OCI-LY1 (cell line): Measurements from ENCODE around the gene GABBR2.

Experiments
- H2AFZ ChIP-seq: fragments of 200-600 bp; sonication (generic), shearing (Covaris generic); 2 replicates; pipeline ENCODE4 v1.6.0; 2014; ENCODE audit warnings: antibody characterized with exemption, mild to moderate bottlenecking, low read length
- H3F3A ChIP-seq: fragments of 200-600 bp; sonication (generic), shearing (Covaris generic); 2 replicates; pipeline ENCODE4 v1.6.0; 2014; ENCODE audit warnings: mild to moderate bottlenecking, antibody characterized with exemption, low read length, moderate library complexity; ENCODE audit not compliant: insufficient read depth
- H3K27ac ChIP-seq: fragments of 200-600 bp; sonication (generic); 2 replicates; pipeline ENCODE4 v1.5.1; 2014; ENCODE audit warnings: low read length, mixed run types, mild to moderate bottlenecking, low read depth; ENCODE audit not compliant: poor library complexity, severe bottlenecking
- H3K27me3 ChIP-seq: fragments of 200-600 bp; sonication (generic); 2 replicates; pipeline ENCODE4 v1.6.0; 2014; ENCODE audit warnings: antibody characterized with exemption, mild to moderate bottlenecking, low read length, moderate library complexity; ENCODE audit not compliant: insufficient read depth
- H3K36me3 ChIP-seq: fragments of 200-600 bp; sonication (generic); 2 replicates; pipeline ENCODE4 v1.6.1; 2014; ENCODE audit warnings: mild to moderate bottlenecking, antibody characterized with exemption, low read length, moderate library complexity, mixed read lengths; ENCODE audit not compliant: insufficient read depth
- H3K4me1 ChIP-seq: fragments of 200-600 bp; sonication (generic); 2 replicates; pipeline ENCODE4 v1.5.1; 2014; ENCODE audit warnings: mild to moderate bottlenecking, low read length, moderate library complexity; ENCODE audit not compliant: insufficient read depth, severe bottlenecking
- H3K4me2 ChIP-seq: fragments of 200-600 bp; sonication (generic), shearing (Covaris generic); 2 replicates; pipeline ENCODE4 v1.6.1; 2014; ENCODE audit warnings: low read length
- H3K4me3 ChIP-seq: fragments of 200-600 bp; sonication (generic); 2 replicates; pipeline ENCODE4 v1.5.1; 2014; ENCODE audit warnings: low read length, low read depth, mild to moderate bottlenecking, mixed read lengths; ENCODE audit not compliant: poor library complexity, severe bottlenecking
- H3K79me2 ChIP-seq: fragments of 200-600 bp; shearing (Covaris generic); 2 replicates; pipeline ENCODE4 v1.6.1; 2016; ENCODE audit warnings: mixed run types, low read length, mixed read lengths; ENCODE audit not compliant: insufficient read depth
- H3K9ac ChIP-seq: fragments of 200-600 bp; sonication (generic), shearing (Covaris generic); 2 replicates; pipeline ENCODE4 v1.6.1; 2014; ENCODE audit warnings: mild to moderate bottlenecking, low read length, mixed read lengths
- H3K9me2 ChIP-seq: fragments of 200-600 bp; sonication (generic), shearing (Covaris generic); 2 replicates; pipeline ENCODE4 v1.6.1; 2014; ENCODE audit warnings: low read depth, mild to moderate bottlenecking, low read length, mixed read lengths
- H3K9me3 ChIP-seq: fragments of 200-600 bp; shearing (Covaris generic); 2 replicates; pipeline ENCODE4 v1.6.1; 2014; ENCODE audit warnings: low read length, mixed read lengths
- H4K20me1 ChIP-seq: fragments of 200-600 bp; sonication (generic), shearing (Covaris generic); 2 replicates; pipeline ENCODE4 v1.6.0; 2016; ENCODE audit warnings: mild to moderate bottlenecking, low read length; ENCODE audit not compliant: insufficient read depth
- EZH2 ChIP-seq: fragments of 200-600 bp; sonication (generic), shearing (Covaris generic); IDR thresholded peaks from 2 replicates; pipeline ENCODE4 v1.8.0; 2017; ENCODE audit warnings: borderline replicate concordance, mixed run types, mild to moderate bottlenecking, antibody characterized with exemption, low read length, moderate library complexity, mixed read lengths
- TF ChIP-seq, protein P1 (sequence below): fragments of 200-600 bp; sonication (generic), shearing (Covaris generic); IDR thresholded peaks from 2 replicates; pipeline ENCODE4 v1.5.1; 2017; ENCODE audit warnings: mild to moderate bottlenecking, antibody characterized with exemption, low read length, moderate library complexity, mixed read lengths

GABBR2 gene

DNA sequence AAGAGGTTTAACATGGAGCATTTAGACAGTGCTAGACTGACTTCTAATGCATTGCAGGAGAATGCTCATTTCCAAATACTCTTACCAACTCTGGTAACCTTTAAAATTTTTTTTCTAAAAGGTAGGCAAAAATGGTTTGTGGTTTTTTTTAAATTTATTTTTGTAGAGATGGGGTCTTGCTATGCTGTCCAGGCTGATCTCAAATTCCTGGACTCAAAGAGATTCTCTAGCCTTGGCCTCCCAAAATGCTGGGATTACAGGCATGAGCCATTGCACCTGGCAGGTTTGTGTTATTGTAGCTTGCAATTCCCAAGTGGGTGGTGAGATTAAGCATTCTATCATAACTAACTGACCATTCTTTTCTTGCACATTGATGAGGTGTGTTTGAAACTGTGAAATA lies 410.3 kb downstream of the GABBR2 start:
- TF ChIP-seq, protein P1, sequence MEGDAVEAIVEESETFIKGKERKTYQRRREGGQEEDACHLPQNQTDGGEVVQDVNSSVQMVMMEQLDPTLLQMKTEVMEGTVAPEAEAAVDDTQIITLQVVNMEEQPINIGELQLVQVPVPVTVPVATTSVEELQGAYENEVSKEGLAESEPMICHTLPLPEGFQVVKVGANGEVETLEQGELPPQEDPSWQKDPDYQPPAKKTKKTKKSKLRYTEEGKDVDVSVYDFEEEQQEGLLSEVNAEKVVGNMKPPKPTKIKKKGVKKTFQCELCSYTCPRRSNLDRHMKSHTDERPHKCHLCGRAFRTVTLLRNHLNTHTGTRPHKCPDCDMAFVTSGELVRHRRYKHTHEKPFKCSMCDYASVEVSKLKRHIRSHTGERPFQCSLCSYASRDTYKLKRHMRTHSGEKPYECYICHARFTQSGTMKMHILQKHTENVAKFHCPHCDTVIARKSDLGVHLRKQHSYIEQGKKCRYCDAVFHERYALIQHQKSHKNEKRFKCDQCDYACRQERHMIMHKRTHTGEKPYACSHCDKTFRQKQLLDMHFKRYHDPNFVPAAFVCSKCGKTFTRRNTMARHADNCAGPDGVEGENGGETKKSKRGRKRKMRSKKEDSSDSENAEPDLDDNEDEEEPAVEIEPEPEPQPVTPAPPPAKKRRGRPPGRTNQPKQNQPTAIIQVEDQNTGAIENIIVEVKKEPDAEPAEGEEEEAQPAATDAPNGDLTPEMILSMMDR: no peak
- TF ChIP-seq EZH2: no peak
- H3K4me2 ChIP-seq: no peak overlapping the region
- no peaks in the 10 kb centered on the region for H4K20me1 ChIP-seq
- no peaks in the 10 kb centered on the region for H3K79me2 ChIP-seq
- H2AFZ ChIP-seq: no peak overlapping the region
- H3K9me2 ChIP-seq: no peaks in the 10 kb centered on the region
- H3K36me3 ChIP-seq: no peaks in the 10 kb centered on the region
- no peaks in the 10 kb centered on the region for H3F3A ChIP-seq
- H3K9ac ChIP-seq: no peak overlapping the region
- H3K4me3 ChIP-seq: no peak overlapping the region
- H3K4me1 ChIP-seq: no peaks in the 10 kb centered on the region
- H3K9me3 ChIP-seq: no peaks in the 10 kb centered on the region
- H3K27ac ChIP-seq: no peak overlapping the region
- H3K27me3 ChIP-seq: no peaks in the 10 kb centered on the region

DNA sequence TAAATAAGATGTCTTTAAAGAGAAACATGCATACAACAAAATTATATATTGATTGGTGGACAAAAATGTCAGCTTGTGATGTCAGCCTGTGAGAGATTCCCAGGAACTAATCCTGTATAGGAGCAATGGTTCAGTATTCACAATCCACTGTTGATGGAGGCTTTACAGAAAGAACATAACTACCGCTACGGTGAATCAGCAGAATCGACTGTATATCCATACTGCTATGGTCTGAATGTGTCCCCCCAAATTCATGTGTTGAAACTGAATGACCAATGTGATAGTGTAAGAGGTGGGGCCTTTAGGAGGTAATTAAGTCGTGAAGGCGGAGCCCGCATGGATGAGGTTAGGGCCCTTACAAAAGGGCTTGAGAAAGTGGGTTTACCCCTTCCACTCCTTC lies 412.9 kb downstream of the GABBR2 start:
- Histone ChIP-seq H3K4me3 (no peak overlapping the region), H3F3A (no peaks in the 10 kb centered on the region), H3K9me2 (no peaks in the 10 kb centered on the region), H3K79me2 (no peaks in the 10 kb centered on the region), H4K20me1 (no peaks in the 10 kb centered on the region), H3K4me1 (no peaks in the 10 kb centered on the region), H3K9me3 (no peaks in the 10 kb centered on the region), H3K27me3 (no peaks in the 10 kb centered on the region), H2AFZ (no peak overlapping the region), H3K36me3 (no peaks in the 10 kb centered on the region), H3K27ac (no peak overlapping the region), H3K9ac (no peak overlapping the region), H3K4me2 (no peak overlapping the region)
- TF ChIP-seq, protein P1: no peak
- no peak for TF ChIP-seq EZH2

- no peaks in the 10 kb centered on the region for H3K79me2 ChIP-seq
- no peak overlapping the region for H3K4me3 ChIP-seq
- H3K4me1 ChIP-seq: no peaks in the 10 kb centered on the region
- H3K27ac ChIP-seq: no peak overlapping the region
- no peak overlapping the region for H3K9ac ChIP-seq
- H3K9me3 ChIP-seq: no peaks in the 10 kb centered on the region
- no peak for TF ChIP-seq EZH2
- TF ChIP-seq, protein P1: no peak
- no peaks in the 10 kb centered on the region for H3K27me3 ChIP-seq
- no peak overlapping the region for H2AFZ ChIP-seq
- H4K20me1 ChIP-seq: no peaks in the 10 kb centered on the region
- no peaks in the 10 kb centered on the region for H3K9me2 ChIP-seq
- H3F3A ChIP-seq: no peaks in the 10 kb centered on the region
- no peak overlapping the region for H3K4me2 ChIP-seq
- no peaks in the 10 kb centered on the region for H3K36me3 ChIP-seq
Observed at GRCh38 chr9:98291820-98292219, 416.9 kb downstream of the GABBR2 start.
